Fibroblast of the conjunctiva (primary cell): ENCODE results near the gene ARMCX5.
A peak's percentile ranks its signal among the peaks of the same experiment; 100 is the strongest.

Experiments used
- DNase-seq: peaks from one replicate; pipeline ENCODE4 v3.0.0-alpha.2; 2010; ENCODE audit warnings: low read depth

ARMCX5 gene

GRCh38 chrX:102599084-102599950 is at the start of gene ARMCX5:
TSS of gene ARMCX5 (plus strand) at chrX:102599515. CDS start at chrX:102602142, 2,627 bp downstream.
- DNase-seq: peak; percentile 55

GRCh38 chrX:102558607-102559006 is 40.7 kb upstream of the ARMCX5 start:
- DNase-seq: no peak

DNA sequence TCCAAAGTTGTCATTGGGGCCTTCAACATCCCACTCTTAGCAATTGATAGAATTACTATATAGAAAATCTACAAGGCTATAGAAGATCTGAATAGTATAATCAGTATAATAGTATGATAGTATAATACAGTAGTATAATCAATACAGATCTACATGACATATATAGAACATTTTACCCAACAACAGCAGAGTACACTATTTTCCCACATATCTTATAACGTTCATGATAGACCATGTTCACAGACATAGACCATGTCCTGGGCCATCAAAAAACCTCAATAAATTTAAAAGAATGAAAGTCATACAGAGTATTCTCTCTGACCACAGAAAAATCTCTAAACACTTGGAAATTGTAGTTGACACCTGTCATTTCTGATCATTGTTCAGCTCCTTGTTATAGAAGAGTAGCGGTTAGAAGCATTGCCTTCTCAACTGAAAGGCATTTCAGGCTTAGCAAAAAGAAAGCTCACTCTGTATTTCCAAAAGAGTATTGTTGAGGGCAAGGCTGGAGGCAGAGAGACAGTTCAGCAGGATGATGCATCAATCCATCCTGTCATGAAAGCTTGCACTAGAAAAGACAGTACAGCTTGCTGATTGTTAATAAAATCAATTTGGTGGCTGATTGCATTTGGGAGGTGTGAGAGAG is 38.8 kb upstream of the ARMCX5 start:
- DNase-seq: no peak

DNA sequence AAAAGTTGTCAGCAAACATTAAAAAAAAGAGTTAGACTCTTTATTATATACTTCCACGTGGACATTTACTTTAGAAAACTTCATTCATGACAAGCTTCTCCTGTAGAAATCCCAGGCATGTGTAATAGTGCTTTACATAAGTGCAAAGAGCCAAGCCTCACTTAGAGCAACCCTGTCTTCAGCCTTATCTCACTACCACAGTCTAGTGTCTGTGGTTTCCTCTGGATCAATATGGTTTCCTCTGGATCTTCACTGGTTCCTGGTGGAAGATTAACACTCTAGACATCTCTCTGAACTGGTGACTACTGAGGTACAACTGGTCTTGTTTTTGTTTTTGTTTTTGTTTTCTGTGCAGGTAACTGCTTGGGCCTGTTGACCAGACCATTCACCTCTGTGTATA is 18.4 kb upstream of the ARMCX5 start:
- DNase-seq: no peak

DNA sequence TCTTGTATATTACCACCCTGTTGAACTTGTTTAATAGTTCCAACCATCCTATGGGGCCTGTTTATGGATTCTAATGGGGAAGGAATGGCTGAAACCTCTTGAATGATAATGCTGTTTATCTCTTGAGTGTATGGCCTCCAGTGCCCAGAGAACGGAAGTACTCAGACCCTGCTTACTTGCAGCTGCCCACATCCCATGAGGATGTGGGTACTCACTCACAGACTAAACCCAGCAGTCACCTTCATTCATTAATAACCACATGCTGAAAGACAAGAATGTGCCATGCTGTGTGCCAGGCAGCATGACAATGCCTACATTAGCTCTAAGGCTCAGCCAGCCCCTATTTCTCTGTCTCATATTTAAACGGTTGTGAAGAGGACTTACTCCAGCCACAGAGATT is 5.9 kb upstream of the ARMCX5 start:
- DNase-seq: no peak

DNA sequence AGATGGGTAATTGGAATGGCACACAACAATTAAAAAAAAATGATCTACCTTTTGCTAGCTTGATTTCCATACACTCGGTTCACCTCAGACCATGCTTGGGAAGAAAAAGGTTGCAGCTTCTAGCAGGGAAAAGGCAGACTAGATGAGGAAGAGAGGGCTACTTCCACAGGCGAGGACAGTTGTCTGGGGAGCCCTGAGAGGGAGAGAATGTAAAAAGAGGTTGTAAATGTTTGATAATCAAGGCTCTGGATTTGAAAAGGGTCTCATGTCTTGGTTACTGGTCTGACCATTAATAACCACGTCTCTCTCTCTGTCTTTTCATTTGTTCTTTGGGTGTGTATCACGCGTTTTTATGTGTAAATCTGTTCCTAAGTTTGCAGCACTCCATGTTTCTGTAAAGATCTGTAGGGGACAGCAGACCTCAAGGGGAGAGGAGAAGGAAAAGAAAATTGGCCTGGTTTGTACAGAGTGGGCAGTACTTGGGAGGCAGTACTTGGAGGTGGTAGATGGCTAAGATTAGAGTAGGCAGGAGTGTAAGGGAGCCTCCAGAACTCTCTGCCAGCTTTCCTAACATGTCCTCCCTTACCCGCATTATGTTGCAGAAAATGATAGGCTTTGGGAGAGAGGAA is 750 bp downstream of the ARMCX5 start:
- DNase-seq: peak; percentile 13

GRCh38 chrX:102604327-102604726 is 5.0 kb downstream of the ARMCX5 start:
- DNase-seq: no peak

DNA sequence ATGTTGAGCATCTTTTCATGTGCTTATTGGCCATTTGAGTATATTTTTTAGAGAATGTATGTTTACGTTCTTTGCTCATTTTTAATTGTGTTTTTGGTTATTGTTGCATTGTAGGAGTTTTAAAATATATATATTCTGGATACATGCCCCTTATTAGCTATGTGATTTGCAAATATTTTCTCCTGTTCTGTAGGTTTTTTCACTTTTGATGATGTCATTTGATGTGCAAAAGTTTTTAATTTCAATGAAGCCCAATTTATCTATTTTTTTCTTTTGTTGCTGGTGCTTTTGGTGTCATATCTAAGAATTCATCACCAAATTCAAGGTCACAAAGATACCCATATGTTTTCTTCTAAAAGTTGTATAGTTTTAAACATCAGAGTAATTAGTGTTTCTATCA is 6.8 kb downstream of the ARMCX5 start:
- DNase-seq: no peak

DNA sequence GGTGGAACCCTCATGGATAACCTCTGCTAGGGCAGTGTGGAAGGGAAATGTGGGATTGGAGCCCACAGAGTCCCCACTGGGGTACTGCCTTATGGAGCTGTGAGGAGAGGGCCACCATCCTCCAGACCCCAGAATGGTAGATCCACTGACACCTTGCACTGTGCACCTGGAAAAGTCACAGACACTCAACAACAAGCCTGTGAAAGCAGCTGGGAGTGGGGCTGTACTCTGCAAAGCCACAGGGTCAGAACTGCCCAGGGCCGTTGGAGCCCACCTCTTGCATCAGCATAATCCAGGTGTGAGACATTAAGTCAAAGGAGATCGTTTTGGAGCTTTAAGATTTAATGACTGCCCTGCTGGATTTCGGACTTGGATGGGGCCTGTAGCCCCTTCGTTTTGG is 11.6 kb downstream of the ARMCX5 start:
- no peak for DNase-seq

DNA sequence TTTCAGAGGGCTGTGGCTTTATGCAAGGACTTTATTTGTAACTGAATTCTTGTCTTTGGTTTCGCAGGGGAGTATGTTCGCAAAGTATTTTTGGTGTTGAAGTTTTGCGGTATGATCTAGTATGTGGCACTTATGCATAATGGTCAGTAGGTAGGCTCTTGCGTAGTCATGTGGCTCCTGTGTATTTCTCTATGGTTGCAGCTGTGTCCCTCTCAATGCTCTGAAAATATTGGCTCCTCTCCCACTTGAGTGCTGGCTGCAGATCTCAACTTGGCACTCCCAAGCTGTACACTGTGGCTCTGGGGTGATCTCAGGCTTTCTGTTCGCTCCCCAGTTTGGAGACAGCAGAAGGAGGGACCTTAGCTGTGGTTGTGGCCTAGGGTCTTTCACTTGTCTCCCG is 24.8 kb downstream of the ARMCX5 start:
- no peak for DNase-seq

DNA sequence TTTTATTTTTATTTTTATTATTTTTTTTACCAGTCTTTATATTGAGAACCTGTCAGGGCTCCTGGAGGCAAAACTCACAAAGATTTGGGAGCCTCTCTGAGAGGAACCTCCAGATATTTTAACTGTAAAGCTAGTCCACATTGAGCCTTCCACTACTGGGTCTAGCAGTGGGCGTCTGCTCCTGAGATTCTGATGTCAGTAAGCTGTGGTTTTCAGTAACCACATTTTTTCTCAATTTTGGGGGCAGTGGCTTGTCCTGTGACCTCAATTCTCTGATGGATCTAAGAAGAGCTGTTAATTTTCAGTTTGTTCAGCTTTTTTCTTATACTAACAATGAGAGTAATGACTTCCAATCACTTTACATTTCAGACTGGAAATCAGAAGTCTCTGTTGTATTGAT is 28.3 kb downstream of the ARMCX5 start:
- no peak for DNase-seq

- no peak for DNase-seq
These were observed 38.2 kb downstream of the ARMCX5 start for GRCh38 chrX:102637561-102637960.

GRCh38 chrX:102650903-102651241 is 51.6 kb downstream of the ARMCX5 start:
- DNase-seq: no peak

DNA sequence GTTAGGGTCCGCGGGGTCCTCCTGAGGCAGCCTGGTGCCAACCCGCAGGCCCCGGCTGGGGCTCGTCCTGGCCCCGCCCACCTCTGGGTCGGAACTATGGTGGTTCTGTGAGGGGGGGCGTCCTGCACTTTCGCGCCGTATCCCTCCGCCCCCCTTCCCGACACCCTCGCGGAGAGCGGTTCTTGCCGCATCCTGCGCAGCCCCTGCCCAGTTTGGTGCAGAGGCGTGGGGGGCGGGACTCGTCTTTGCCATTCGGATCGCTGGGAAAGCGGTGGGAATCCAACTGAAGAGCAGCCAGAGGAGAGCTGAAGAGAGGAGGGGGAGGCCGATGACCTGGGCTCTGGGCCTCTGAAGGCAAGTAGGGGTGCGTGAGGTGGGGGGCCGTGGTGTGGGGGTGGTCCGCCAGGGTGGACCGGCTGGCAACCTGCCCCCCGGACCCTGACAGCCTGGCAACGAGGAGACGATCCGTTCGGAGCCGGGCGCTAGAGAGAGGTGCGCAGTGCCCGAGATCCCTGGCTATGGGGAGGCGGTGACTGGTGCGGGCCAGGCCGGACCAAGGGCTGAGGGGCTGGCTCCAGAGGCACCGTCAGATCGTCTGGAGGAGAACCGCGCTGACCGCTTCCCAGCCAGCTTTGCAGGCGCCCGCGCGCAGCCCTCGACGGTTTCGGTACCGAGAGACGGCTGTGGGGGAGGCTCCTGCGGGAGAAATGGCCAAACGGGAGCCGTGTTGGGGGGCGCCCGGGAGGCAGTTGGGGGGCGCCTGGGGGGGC is 52.1 kb downstream of the ARMCX5 start, which contains the start of gene GPRASP1:
Gene GPRASP1 (plus strand): TSS at position 242 of the 770 bp plus-strand sequence. CDS start 2,431 bp downstream, outside the sequence.
- peak; percentile 4 for DNase-seq

DNA sequence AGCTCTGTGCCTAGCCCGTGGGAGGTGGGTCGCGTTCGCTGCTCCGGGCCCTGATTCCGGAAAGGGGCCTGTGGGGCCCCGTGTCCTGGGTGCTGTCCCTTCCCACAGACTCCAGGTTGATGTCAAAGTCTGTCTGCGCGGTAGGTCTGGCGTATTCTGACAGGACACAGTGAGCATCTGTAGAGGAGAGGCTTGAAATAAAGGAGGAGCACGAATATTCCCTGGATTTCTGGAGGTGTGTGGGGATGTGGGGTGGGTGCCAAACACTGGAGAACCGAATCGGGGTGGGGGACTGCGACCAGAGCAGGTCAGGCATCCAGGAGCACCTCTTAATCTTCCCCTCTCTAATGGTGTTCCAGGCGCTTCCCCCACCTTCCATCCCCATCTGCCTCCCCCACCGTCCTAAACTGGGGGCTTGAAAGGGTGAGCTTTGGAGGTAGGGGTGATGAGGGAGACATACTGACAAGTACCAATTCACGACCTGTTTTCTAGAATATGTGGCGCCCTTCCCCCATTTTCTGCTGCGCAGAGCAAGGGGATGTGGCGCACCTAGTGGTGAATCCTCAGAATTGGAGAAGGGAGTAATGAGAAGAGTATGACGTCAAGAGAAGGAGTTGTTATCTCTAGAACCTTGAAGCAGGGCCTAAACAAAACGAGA is 52.8 kb downstream of the ARMCX5 start:
- peak; percentile 4 for DNase-seq
